Measurements from ENCODE around the gene AHNAK.

GRCh38 chr11:62565100-62565802 lies 18.6 kb upstream of the AHNAK start:
- TF ChIP-seq CTCF (IDR thresholded peaks at IDR 0.05) (no peak), POLR2A (IDR thresholded peaks at IDR 0.05) (no peak)

Measured in Peyer's patch (tissue), 4 donors.